Fibroblast of skin of right biceps (primary cell): ENCODE measurements around the gene TNRC6B.

Source experiments
- DNase-seq: peaks from one replicate; pipeline ENCODE4 v3.0.0-alpha.2; 2013

Gene TNRC6B

DNA sequence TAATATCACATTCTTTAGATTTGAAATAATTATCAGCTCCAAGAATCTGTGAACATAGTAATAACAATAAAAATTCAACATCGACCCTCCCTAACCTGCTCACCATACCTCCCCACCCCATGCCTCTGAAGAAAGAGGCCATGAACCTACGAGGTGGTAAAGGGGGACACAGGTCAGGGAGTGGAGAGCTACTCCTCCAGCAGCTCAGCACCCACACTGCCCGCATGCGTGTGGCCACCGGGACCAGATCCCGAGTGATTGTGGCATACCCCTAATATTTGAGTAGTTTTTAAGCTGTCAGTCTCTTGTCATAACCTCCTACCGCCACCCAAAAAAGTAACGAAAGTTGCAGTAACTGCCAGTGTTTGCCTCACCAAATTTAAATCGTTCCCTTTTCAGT is 151.7 kb downstream of the TNRC6B start:
- DNase-seq: no peak

DNA sequence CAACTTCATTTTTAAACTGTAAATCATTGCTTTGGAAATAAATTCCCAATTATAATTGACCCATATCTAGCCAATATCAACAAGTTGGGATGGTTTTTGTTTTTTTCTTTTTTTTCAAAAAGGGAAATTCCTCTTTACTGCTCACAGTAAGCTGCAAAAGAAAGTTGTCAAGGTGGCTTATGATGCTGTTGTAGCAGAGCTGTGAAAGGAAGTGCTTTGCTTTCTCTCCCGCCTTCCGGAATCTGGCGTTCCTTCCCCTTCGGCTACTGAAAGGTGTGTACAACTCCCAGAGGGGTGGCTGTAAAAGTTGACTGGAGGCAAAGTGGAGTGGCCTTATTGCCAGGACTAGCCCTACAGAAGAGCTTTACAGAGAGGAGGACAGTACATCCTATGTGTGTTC is 152.4 kb downstream of the TNRC6B start:
- DNase-seq: no peak

DNA sequence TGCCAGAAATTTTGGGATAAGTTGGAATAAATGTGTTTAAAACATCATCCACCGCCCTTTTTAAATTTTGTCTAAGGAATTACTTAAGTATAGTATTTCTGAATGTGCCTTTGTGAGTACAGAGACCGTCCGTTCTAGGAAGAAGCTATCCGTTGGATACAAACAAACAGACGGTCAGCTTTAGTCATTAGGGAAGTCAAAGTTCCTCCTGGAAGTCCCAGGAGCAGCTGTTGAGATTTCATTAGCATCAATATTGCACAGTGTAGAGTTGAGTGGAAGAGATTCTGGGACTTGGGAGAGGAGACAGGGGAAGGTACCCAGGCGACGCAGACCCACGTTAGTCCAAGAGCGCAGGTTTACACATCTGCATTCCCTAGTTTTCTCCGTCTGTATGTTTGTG is 152.9 kb downstream of the TNRC6B start:
- DNase-seq: no peak

DNA sequence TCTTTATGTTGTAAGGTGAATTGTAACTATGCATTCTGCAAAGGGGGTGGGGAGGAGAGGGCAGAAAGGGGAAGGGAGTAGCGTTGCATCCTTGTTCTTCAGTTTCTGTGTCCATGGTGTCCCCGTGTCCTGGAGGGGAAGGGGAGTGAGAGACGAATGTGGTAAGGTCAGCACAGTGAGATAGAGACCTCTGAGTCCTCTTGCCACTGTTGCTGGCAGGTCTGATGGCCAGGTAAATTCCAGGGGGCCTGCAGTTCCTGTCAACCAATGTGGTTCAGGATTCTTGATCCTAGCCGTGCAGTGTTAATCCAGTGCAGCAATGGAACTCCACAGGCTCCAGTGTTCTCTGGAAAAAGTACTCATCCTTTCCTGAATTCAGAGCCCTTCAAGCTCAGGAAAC is 154.0 kb downstream of the TNRC6B start:
- DNase-seq: no peak

DNA sequence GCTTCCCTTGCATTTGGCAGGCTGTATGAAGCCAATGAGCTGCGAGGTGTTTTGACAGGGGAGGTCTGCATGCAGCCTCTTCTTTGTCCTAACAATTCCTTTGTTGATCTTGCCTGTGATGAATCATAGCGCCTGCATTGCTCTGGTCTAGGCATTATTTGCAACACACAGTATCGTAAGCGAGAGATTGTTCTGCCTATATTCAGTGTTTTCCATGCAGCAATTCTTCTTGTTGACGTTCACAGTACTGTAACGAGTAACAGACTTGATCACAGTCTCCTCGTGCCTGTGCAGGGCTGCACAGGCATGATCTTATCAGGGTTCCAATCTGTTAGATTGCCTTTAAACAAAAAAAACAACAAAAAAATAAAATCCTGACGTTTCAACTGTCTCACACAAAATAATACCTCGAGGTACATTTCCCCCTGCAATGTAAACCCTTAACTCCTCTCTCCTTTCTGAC is 154.6 kb downstream of the TNRC6B start:
- DNase-seq: peak; percentile 51

- DNase-seq: no peak
These were observed 156.3 kb downstream of the TNRC6B start for GRCh38 chr22:40334060-40334459.

- DNase-seq: no peak
These were observed 157.2 kb downstream of the TNRC6B start for GRCh38 chr22:40334899-40335298.

GRCh38 chr22:40335358-40335757 is 157.6 kb downstream of the TNRC6B start:
- no peak for DNase-seq

GRCh38 chr22:40340044-40340443 is 162.3 kb downstream of the TNRC6B start:
- DNase-seq: no peak

DNA sequence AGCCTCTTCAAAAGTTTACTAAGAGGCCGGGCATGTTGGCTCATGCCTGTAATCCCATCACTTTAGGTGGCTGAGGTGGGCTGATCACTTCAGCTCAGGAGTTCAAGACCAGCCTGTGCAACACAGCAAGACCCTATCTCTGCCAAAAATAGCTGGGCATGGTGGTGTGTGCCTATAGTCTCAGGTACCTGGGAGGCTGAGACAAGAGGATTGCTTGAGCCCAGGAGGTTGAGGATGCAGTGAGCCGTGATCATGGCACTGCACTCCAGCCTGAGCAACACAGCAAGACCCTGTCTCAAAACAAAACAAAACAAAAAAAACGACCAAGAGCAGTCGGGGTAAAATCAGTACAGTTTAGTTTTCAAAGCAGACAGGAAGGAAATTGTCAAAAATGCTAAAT is 163.9 kb downstream of the TNRC6B start:
- no peak for DNase-seq

DNA sequence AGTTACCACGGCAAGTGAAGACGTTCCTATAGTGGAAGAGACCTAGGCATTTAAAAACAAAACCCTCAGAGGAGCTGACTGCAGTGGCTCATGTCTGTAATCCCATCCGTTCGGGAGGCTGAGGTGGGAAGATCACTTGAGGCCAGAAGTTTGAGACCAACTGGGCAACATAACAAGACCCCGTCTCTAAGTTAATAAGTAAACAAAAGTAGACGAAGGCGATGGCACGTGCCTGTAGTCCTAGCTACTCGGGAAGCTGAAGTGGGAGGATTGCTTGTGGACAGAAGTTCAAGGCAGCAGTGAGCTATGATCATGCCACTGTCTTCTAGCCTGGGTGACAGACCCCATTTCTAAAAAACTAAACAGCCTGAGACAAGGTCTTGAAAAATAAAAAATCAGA is 164.8 kb downstream of the TNRC6B start:
- no peak for DNase-seq

- DNase-seq: peak; percentile 21
These were observed 167.5 kb downstream of the TNRC6B start for GRCh38 chr22:40345271-40345670.

DNA sequence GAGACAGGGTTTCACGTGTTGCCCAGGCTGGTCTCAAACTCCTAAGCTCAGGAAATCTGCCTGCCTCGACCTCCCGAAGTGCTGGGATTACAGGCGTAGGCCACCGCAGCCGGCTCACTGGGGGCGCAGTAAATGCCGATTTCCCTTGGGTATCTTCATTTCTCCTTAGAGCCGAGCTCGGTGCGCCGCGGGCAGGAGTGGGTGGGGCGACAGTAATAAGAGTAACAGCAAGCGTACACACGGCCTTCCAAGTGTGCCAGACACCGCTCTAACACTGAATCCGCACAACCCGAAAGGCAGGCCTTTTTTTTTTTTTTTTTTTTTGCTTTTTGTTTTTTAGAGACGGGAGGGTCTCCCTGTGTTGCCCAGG is 168.1 kb downstream of the TNRC6B start:
- peak; percentile 39 for DNase-seq

DNA sequence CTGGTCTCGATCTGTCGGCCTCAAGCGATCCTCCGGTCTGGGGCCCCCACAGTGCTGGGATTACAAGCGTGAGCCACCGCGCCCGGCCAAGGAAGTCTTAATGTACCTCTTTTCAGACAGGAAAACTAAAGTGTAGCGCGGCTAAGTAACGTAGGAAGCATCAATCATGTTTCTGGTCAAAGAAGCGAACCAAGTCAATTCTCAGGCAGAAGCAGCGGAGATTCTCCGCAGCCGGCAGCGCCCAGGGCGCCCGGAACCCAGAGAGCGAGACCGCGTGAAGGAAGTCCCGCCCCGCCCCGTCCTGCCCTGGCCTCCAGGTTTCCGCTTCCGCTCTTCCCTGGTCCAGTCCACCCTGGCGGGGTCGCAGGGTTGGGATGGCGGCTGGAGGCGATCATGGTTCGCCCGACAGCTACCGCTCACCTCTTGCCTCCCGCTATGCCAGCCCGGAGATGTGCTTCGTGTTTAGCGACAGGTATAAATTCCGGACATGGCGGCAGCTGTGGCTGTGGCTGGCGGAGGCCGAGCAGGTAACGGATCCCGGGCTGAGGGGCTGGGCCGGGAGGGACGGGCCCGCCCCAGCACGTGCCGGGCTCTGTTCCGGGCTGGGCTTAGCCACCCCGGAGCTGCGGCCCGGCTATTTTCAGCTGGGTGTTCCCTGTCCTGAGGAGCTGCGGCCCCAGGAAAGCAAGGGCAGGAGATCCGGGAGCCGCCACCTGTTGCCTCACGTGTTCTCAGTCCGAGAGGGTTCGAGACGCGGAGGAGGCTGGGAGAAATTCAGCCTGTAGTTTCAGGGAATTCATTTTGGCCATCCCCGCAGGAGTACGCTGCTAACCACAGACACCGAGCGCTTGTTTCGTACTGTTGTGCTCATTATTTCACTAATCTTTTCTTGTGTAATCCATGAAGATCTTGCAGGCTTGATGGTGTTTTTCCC is 168.7 kb downstream of the TNRC6B start, which contains the start of gene ADSL:
Gene ADSL (plus strand): TSS at position 316 of the 934 bp plus-strand sequence. CDS start 59 bp downstream, at position 375.
- DNase-seq: peak; percentile 85

DNA sequence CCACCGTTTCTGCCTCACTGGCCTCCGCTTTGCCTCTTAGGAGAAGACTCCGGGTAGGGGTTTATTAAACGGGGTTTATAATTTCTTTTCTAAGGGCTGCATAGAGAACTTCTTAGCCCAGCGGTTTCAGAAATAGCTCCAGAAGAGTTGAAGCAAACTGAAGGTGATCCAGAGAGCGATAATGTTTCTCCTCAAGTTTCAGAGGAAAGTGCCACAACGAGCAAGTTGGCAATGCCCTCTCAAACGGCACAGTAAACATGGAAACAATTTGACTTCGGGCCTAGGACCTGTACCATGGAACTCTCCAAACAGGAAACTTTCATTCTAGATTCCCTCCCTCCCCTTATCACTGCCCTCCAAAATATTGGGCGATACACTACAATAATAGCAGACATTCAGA is 169.6 kb downstream of the TNRC6B start:
- DNase-seq: no peak

DNA sequence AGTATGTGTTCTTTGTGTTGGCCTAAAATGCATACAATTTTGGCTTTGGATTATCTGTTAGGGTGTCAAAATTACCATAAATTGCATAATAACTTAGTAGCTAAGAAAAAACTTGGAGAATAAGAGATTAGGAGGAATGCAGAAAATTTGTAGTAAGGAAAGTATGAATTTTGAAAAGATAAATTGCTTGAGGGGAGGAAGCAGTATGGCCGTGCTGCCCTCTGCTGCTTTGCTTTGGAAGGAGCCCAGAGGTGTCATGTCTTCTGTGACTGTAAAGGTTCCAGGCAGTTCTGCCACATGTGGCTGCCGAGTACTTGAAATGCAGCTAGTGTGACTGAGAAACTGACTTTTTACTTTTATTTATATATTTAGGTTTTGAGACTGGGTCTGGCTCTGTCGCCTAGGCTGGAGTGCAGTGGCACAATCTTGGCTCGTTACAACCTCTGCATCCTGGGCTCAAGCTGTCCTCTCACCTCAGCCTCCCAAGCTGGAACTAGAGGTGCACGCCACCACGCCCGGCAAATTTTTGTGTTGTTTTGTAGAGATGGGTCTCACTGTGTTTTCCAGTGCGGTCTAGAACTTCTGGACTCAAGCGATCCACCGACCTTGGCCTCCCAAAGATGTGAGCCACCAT is 170.4 kb downstream of the TNRC6B start:
- peak; percentile 54 for DNase-seq

DNA sequence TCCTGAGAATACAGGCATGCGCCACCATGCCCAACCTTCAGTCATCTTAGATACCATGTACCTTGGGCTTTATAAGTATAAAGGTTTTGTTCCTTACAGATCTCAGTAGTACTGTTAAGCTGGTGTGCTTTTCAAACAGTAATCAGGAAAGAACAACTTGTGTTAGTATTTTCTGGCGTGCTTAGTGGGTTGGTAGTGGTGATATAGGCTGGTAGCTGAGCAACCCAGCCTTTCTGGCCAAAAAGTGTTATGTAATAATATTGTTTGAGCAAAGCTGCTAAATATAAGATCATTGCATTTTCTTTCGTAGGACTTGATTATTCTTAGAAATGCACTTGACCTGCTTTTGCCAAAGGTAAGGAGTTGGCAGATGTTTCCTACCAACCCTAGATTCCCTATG is 175.0 kb downstream of the TNRC6B start:
- DNase-seq: no peak

GRCh38 chr22:40361100-40361499 is 183.4 kb downstream of the TNRC6B start:
- DNase-seq: no peak

DNA sequence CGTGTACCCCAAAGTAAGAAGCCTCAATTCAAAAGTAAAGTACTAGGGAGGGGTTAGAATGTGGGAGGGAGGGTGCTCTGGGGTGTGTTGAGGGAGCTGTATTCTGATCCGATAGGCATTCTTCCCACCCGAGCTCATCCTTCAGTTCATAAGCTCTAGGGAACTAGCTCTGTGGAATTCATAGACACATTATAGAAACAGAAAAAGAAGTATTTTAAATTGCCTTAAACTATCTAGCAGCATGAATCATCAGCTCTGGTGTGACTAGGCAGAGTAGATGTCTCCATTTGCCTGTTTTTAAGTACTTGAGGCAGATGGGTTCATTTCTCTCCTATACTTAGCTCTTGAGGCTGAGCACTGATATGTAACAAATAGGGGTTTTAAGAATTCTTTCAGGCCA is 185.3 kb downstream of the TNRC6B start:
- DNase-seq: peak; percentile 81

GRCh38 chr22:40364431-40364830 is 186.7 kb downstream of the TNRC6B start:
- DNase-seq: no peak

GRCh38 chr22:40366068-40366467 is 188.3 kb downstream of the TNRC6B start:
- DNase-seq: no peak

GRCh38 chr22:40367342-40367741 is 189.6 kb downstream of the TNRC6B start:
- no peak for DNase-seq

DNA sequence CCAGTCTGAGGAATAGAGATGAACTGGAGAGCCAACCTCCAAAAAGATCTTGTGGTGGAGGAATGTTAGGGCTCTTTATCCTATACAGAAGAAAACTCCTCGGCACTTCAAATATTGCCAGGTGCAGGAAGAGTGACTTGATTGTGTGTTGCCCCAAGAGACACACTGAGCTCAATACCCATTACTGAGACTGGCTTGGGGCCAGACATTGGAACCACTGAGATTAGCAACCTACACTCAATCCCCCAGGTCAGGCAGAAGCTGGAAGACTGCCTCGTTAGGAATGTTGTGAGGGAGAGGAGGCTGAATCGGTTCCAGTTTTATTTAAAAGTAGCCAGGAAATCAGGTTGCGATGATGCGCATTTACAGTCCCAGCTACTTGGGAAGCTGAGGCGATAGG is 190.3 kb downstream of the TNRC6B start:
- no peak for DNase-seq

- DNase-seq: no peak
These were observed 191.1 kb downstream of the TNRC6B start for GRCh38 chr22:40368836-40369235.
